Trophoblast cell (in vitro differentiated cells and primary cell): ENCODE measurements around the gene PLEKHD1.

Experiments
- DNase-seq, 2 donors: peaks; one replicate each; pipeline ENCODE4 v3.0.0-alpha.2; 2016
- H2AFZ ChIP-seq: 2 replicates; pipeline ENCODE4 v1.6.1; 2013; ENCODE audit warnings: low read length, moderate library complexity, mild to moderate bottlenecking; ENCODE audit not compliant: insufficient read depth, poor library complexity
- H2AK5ac ChIP-seq: 2 replicates; pipeline ENCODE4 v1.6.1; 2013; ENCODE audit warnings: mild to moderate bottlenecking, low read length
- H2BK120ac ChIP-seq: 2 replicates; pipeline ENCODE4 v1.6.1; 2013; ENCODE audit warnings: low read length, mild to moderate bottlenecking, moderate library complexity; ENCODE audit not compliant: insufficient read depth, poor library complexity
- H2BK12ac ChIP-seq: 2 replicates; pipeline ENCODE4 v1.6.1; 2013; ENCODE audit warnings: mild to moderate bottlenecking, low read length, moderate library complexity
- H2BK5ac ChIP-seq: 2 replicates; pipeline ENCODE4 v1.6.1; 2013; ENCODE audit warnings: low read length, low read depth, moderate library complexity, mild to moderate bottlenecking; ENCODE audit not compliant: poor library complexity
- H3K14ac ChIP-seq: 2 replicates; pipeline ENCODE4 v1.6.1; 2013; ENCODE audit warnings: mild to moderate bottlenecking, low read length
- H3K18ac ChIP-seq: 2 replicates; pipeline ENCODE4 v1.6.1; 2013; ENCODE audit warnings: mild to moderate bottlenecking, low read length
- H3K23ac ChIP-seq: 2 replicates; pipeline ENCODE4 v1.6.1; 2013; ENCODE audit warnings: low read length
- H3K27ac ChIP-seq: 2 replicates; pipeline ENCODE4 v1.5.1; 2013; ENCODE audit warnings: low read depth, mild to moderate bottlenecking, inconsistent platforms, low read length, moderate library complexity
- H3K27me3 ChIP-seq: 2 replicates; pipeline ENCODE4 v1.6.1; 2013; ENCODE audit warnings: inconsistent platforms, mild to moderate bottlenecking, low read length, moderate library complexity; ENCODE audit not compliant: insufficient read depth
- H3K36me3 ChIP-seq, 2 experiments: 1 replicate in 1 of 2; 2 replicates in 1 of 2; pipeline ENCODE4 v1.6.1; 2013; ENCODE audit warnings: low read length in 2 of 2, mild to moderate bottlenecking in 2 of 2, moderate library complexity in 1 of 2; ENCODE audit not compliant: insufficient read depth in 2 of 2, control insufficient read depth in 1 of 2
- H3K4ac ChIP-seq: 2 replicates; pipeline ENCODE4 v1.6.1; 2013; ENCODE audit warnings: low read depth, mild to moderate bottlenecking, low read length, moderate library complexity
- H3K4me1 ChIP-seq, 2 experiments: 1 replicate in 1 of 2; 2 replicates in 1 of 2; pipeline ENCODE4 v1.6.1; 2013; ENCODE audit warnings: low read length in 2 of 2, mild to moderate bottlenecking in 2 of 2, moderate library complexity in 1 of 2; ENCODE audit not compliant: insufficient read depth in 2 of 2, control insufficient read depth in 1 of 2
- H3K4me2 ChIP-seq: 2 replicates; pipeline ENCODE4 v1.6.1; 2013; ENCODE audit warnings: inconsistent platforms, mild to moderate bottlenecking, low read length, moderate library complexity
- H3K4me3 ChIP-seq: 2 replicates; pipeline ENCODE4 v1.5.1; 2013; ENCODE audit warnings: mild to moderate bottlenecking, low read depth, low read length, inconsistent platforms
- H3K79me1 ChIP-seq: one replicate; pipeline ENCODE4 v1.6.1; 2013; ENCODE audit warnings: low read length
- H3K79me2 ChIP-seq: 2 replicates; pipeline ENCODE4 v1.6.1; 2013; ENCODE audit warnings: low read length, mild to moderate bottlenecking; ENCODE audit not compliant: control insufficient read depth, insufficient read depth, poor library complexity
- H3K9ac ChIP-seq: 2 replicates; pipeline ENCODE4 v1.6.1; 2013; ENCODE audit warnings: mild to moderate bottlenecking, low read length
- H3K9me3 ChIP-seq: 2 replicates; pipeline ENCODE4 v1.6.1; 2013; ENCODE audit warnings: low read depth, mild to moderate bottlenecking, control low read depth, inconsistent platforms, low read length; ENCODE audit not compliant: insufficient read depth
- H4K12ac ChIP-seq: 2 replicates; pipeline ENCODE4 v1.6.1; 2013; ENCODE audit warnings: low read depth, mild to moderate bottlenecking, low read length, moderate library complexity
- H4K8ac ChIP-seq: 2 replicates; pipeline ENCODE4 v1.6.1; 2013; ENCODE audit warnings: low read depth, mild to moderate bottlenecking, low read length, moderate library complexity
- H4K91ac ChIP-seq: one replicate; pipeline ENCODE4 v1.6.1; 2013; ENCODE audit warnings: low read depth, mild to moderate bottlenecking, low read length, moderate library complexity
- WGBS: extraction: QIAGEN DNeasy Blood & Tissue Kit; methylation state at CpG from one replicate; pipeline ENCODE4 v1.1.7; 2013; ENCODE audit warnings: missing lambda C conversion rate; ENCODE audit not compliant: insufficient read length, insufficient coverage; ENCODE audit errors: extremely low coverage; 5-methylcytosine and 5-hydroxymethylcytosine counted together

Gene PLEKHD1

GRCh38 chr14:69500096-69500495 is 15.6 kb downstream of the PLEKHD1 start:
- no peak overlapping the region for H3K18ac ChIP-seq
- no peak for DNase-seq
- H3K36me3 ChIP-seq, result no peaks in the 10 kb centered on the region
- no peak overlapping the region for H2BK5ac ChIP-seq
- no peak overlapping the region for H4K91ac ChIP-seq
- H3K27me3 ChIP-seq, result no peaks in the 10 kb centered on the region
- no peak overlapping the region for H2BK12ac ChIP-seq
- no peak overlapping the region for H3K4ac ChIP-seq
- no peak overlapping the region for H4K8ac ChIP-seq
- H3K4me1 ChIP-seq, result no peaks in the 10 kb centered on the region
- H3K23ac ChIP-seq, result no peak overlapping the region
- H3K4me3 ChIP-seq, result no peak overlapping the region
- H3K79me1 ChIP-seq, result no peaks in the 10 kb centered on the region
- no peak overlapping the region for H2AFZ ChIP-seq
- no peak overlapping the region for H4K12ac ChIP-seq
- no CpG with 5 or more reads among the region's 5 CpGs for WGBS
- H2AK5ac ChIP-seq, result no peak overlapping the region
- H2BK120ac ChIP-seq, result no peak overlapping the region
- H3K79me2 ChIP-seq, result no peaks in the 10 kb centered on the region
- H3K14ac ChIP-seq, result no peak overlapping the region
- no peak overlapping the region for H3K4me2 ChIP-seq
- no peak overlapping the region for H3K9ac ChIP-seq
- H3K9me3 ChIP-seq, result no peaks in the 10 kb centered on the region
- no peak overlapping the region for H3K27ac ChIP-seq

- Histone ChIP-seq H3K23ac (no peak overlapping the region), H4K8ac (no peak overlapping the region), H3K4me2 (no peak overlapping the region), H2AK5ac (no peak overlapping the region), H3K36me3 (no peaks in the 10 kb centered on the region), H3K18ac (no peak overlapping the region), H3K9ac (no peak overlapping the region), H2AFZ (no peak overlapping the region), H3K79me2 (no peaks in the 10 kb centered on the region), H3K4me3 (no peak overlapping the region), H3K4ac (no peak overlapping the region), H4K12ac (no peak overlapping the region), H3K79me1 (no peaks in the 10 kb centered on the region), H3K27me3 (no peaks in the 10 kb centered on the region), H4K91ac (no peak overlapping the region), H3K27ac (no peak overlapping the region), H2BK5ac (no peak overlapping the region), H2BK120ac (no peak overlapping the region), H2BK12ac (no peak overlapping the region), H3K9me3 (no peaks in the 10 kb centered on the region), H3K4me1 (no peaks in the 10 kb centered on the region), H3K14ac (no peak overlapping the region)
- DNase-seq, result no peak
- no CpG with 5 or more reads among the region's 4 CpGs for WGBS
Observed at GRCh38 chr14:69500736-69501135, 16.2 kb downstream of the PLEKHD1 start.

GRCh38 chr14:69501423-69501838 is 16.9 kb downstream of the PLEKHD1 start:
- no peaks in the 10 kb centered on the region for H3K9me3 ChIP-seq
- H2AFZ ChIP-seq, result no peak overlapping the region
- H3K4me1 ChIP-seq, result no peaks in the 10 kb centered on the region
- H2BK12ac ChIP-seq, result no peak overlapping the region
- H3K27ac ChIP-seq, result no peak overlapping the region
- no peak overlapping the region for H4K8ac ChIP-seq
- no peak overlapping the region for H2AK5ac ChIP-seq
- H4K12ac ChIP-seq, result no peak overlapping the region
- WGBS, result no CpG with 5 or more reads among the region's 4 CpGs
- no peaks in the 10 kb centered on the region for H3K27me3 ChIP-seq
- no peaks in the 10 kb centered on the region for H3K79me2 ChIP-seq
- no peak for DNase-seq
- no peak overlapping the region for H3K9ac ChIP-seq
- no peak overlapping the region for H2BK120ac ChIP-seq
- no peak overlapping the region for H4K91ac ChIP-seq
- no peak overlapping the region for H3K4me2 ChIP-seq
- H3K4me3 ChIP-seq, result no peak overlapping the region
- H3K79me1 ChIP-seq, result no peaks in the 10 kb centered on the region
- H3K4ac ChIP-seq, result no peak overlapping the region
- H3K23ac ChIP-seq, result no peak overlapping the region
- H3K18ac ChIP-seq, result no peak overlapping the region
- no peak overlapping the region for H2BK5ac ChIP-seq
- no peak overlapping the region for H3K14ac ChIP-seq
- no peaks in the 10 kb centered on the region for H3K36me3 ChIP-seq

GRCh38 chr14:69504775-69505174 is 20.2 kb downstream of the PLEKHD1 start:
- Histone ChIP-seq H3K9ac (no peak overlapping the region), H3K4ac (no peak overlapping the region), H3K4me1 (no peaks in the 10 kb centered on the region), H3K23ac (no peak overlapping the region), H3K36me3 (no peaks in the 10 kb centered on the region), H3K14ac (no peak overlapping the region), H4K8ac (no peak overlapping the region), H3K18ac (no peak overlapping the region), H3K27me3 (no peaks in the 10 kb centered on the region), H4K91ac (no peak overlapping the region), H2AFZ (no peak overlapping the region), H3K79me1 (no peaks in the 10 kb centered on the region), H3K4me3 (no peak overlapping the region), H2BK120ac (no peak overlapping the region), H4K12ac (no peak overlapping the region), H2AK5ac (no peak overlapping the region), H2BK5ac (no peak overlapping the region), H3K27ac (no peak overlapping the region), H3K79me2 (no peaks in the 10 kb centered on the region), H3K9me3 (no peaks in the 10 kb centered on the region), H2BK12ac (no peak overlapping the region), H3K4me2 (no peak overlapping the region)
- no CpG with 5 or more reads among the region's 1 CpG for WGBS
- DNase-seq, result no peak
